ENCODE measurements around the gene GADD45A.

Gene GADD45A

DNA sequence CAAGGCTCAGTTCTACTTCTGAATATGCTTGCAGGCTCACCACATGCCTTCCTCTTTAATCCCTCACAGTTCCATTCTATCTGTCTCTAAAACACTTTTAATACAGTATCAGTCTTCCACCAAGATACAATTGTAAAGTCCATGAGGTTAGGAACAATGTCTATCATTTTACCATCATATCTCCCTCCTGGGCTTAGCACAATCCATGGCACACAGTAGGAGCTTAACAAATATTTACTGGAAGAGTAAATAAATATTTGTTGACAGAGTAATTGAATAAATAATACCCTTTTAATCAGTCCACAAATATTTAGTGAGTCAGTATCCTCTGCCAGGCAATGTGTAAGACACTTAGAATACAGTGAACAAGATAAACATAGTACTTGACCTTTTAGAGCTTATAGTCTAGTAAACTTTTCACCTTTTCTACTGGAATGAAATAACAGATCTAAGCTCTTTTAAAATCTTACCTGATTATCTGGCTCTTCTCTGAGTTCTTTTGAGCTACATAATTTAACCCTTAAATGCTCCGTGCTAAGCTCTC is 12.7 kb upstream of the GADD45A start:
- no peak for DNase-seq

DNA sequence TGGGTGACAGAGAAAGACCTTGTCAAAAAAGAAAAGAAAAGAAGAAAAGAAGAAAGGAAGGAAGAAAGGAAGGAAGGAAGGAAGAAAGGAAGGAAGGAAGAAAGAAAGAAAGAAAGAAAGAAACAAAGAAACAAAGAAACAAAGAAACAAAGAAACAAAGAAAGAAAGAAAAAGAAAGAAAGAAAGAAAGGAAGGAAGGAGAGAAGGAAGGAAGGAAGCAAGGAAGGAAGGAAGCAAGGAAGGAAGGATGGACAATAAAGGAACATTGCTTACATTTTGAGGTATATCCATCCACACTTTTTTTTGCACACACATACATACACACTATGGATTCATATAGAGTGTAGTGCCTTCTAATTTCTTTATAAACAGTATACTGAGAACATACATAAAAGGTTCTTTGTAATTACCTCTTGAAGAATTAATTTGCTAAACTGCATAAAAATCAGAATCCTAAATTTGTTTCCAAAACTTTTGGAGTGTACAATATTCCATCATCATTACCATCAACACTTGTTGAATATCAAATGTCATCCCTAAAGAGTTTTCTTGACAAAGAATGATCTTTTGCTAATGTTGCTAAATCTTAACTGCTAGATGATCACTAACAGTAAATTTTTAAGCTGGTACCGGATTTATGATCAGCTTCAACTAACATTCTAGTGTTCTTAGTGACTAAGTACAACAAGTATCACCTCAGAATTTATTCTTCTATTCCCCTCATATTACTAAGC is 11.4 kb upstream of the GADD45A start:
- no peak for DNase-seq

DNA sequence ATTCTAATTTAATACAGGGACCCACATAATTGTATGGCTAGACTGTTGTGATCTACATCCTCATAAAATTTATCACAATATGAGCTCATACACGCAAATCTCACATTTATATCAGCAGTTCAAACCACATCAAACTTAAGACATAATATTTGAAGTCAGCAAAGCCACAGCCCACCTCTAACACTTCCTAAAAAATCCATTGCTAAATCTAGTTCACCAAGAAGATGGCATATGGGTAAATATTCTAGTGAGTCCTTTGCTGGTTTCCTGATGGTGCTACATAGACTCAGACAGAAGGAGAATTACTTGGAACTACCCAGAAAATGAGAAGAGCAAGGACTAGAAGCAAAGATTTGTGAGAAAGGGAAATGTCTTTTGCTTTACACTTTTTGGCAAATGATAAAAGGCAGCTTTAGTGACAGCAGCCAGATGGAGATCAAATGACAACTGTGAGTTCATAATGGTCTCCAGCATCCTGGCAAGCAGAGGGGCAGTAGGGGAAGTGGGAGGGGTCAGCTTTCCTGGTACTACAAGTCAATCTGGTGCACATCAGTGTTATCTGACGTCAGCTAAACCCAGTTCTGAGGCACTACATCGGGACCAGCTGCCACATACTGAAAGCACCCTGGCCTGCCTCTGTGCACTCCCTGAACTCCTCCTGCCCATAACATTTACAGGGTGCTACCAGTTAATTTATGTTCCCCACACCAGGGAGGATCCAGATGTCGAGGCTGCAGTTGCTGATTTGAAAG is 10.6 kb upstream of the GADD45A start:
- DNase-seq, result peak; percentile 55

DNA sequence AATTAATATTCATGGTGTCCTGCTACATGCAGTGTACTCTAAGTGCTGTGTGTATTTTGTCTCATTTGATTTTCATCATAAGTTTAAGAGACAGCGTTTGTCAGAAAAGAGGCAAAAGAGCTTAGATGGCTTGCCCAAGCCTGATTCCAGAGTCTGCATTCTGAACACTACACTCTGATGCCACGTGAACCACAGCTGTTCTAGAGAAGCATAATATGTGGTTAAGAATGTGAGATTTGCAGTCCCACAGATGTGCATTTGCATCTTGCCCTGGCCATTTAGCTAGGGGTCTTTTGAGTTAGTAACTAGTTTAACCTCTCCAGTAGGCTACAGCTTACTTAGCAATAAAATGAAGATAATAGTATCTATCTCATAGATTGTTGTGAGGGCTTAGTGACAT is 9.2 kb upstream of the GADD45A start:
- no peak for DNase-seq

DNA sequence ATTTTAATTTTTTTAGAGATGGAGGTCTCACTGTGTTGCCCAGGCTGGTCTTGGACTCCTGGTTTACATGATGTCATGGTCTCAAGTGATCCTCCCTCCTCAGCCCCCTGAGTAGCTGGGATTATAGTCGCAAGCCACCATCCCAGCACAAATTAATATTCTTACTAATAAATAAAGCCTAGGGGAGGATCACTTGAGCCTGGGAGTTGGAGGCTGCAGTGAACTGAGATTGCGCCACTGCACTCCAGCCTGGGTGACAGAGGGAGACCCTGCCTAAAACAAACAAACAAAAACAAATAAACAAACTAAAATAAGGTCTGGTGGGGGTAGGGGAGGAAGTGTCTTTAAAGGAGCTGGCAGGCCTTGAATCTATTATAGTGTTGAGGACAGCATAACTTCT is 8.7 kb upstream of the GADD45A start:
- DNase-seq, result no peak

DNA sequence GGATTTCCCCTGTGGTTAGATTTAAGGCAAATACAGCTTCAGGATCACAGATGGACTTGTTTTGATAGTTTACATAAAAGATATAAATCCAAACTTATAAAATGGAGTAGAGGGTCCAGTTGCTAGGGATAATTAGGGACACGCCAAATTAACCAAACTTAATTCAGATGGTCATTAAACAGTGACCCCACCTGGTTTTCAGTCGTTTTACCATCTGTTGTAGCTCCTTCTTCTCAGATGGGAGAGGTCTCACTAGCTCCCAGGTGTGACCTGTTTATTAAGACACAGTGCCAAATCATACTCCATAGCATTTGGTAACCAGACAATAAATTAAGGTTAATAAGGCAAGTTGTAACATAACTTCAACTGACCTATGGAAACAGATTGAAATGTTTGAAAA is 8.1 kb upstream of the GADD45A start:
- no peak for DNase-seq

DNA sequence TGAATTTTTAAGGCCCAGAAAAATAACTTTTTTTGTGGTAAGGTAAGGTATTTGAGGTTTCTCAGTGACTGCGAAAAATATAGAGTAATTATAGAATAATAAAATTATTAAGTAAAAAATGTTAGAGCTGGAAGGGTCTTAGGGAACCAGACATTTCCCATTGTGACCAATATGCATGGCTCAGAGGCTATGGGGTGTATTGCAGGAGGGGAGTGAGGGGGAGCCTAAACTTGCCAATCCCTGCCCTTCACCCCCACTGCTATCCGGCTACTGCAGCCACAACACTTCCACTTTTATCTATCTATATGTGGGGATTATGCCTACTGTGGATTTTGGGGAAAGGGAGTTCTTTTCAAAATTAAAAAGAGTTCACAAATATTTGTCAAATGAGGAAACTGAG is 7.6 kb upstream of the GADD45A start:
- no peak for DNase-seq

DNA sequence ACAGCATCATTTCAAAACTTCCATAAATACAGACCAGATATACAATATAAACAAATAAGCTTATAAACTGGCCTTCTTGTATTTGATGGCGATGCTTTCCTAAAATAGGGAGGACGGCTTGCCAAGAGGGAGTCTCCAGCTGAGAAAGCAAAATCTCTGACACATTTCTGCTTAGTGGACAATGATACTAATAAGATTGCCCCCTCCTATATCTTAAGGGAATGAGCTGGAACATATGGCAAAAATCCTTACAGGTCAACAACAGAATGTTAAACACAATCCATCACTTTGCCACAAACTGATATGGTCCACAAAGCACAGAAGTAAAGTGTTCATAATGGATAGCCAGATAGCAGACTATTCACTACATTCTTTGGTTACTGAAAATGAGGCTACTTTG is 7.1 kb upstream of the GADD45A start:
- no peak for DNase-seq

DNA sequence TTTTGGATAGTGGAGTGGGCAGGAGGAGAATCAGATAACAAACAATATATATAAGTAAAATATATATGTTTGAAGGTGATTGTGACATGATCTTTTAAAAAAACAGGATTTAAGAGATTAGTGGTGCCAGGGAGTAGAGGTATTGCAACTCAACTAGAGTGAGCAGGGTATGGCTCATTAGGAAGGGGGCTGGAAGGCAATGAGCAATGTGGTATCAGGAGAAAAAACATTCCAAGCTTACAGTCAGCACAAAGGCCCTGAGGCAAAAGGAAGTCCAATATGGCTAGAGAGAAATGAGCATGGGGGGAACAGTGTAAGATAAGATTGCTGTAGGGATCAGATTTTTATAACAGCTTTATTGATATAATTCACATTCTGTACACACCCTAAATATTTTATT is 5.3 kb upstream of the GADD45A start:
- no peak for DNase-seq

DNA sequence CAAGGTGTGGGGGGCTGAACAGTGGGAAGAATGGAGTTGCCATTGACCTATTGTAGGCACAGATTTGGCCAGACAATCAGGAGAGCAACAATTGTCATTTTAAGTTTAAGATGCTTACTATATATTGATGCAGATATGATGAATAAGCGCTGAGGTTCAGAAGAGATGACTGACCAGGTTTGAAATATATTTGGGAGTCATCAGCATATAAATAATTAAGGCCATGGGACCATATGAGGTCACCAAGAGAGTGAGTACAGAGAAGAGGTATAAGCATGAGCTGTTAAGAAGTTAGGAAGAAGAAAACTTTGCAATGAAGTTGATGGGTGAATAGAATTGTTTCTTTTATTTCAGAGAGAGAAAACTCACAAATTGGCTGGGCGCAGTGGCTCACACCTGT is 4.5 kb upstream of the GADD45A start:
- DNase-seq, result no peak

DNA sequence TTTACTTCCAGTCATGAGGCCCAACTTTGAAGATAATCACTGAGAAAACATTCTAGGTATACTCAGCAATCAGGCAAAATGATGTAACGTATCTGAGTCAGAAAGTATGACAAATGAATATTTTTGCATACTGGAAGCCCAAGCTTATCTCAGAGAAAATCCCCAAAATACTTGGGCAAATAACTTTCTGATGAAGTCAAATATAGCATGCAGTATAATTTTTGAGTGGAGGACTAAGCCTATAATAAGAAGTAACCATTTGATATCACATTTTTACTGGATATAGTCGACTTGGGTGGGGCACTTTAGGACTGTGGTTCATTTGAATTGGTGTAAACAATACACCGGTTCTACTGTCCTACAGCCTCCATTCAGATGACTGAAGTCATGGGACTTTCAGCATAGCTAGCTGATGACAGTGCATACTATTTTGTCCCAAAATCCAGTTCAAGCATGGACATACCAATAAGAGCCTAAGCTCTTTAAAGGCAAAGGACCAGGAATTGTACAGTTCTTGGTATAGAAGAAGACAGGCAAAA is 2.3 kb upstream of the GADD45A start:
- DNase-seq, result no peak

DNA sequence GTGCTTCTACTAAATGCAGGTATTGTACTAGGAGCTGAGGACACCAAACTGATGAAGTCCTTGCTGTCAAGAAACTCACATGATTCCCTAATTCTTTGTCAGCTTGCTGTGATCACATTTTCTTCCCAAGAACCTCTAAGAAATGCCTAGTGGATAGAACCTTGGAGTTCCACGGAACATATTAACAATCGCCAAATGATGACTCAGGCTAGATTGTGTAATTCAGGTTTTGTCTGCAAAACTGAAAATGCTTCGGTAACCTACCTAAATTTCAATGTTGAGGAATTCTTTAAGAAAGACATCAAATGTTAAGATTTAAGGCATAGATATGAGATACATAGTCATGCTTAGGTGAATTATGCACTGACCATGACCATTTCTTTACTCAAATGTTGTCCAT is 1.7 kb upstream of the GADD45A start:
- DNase-seq, result no peak

DNA sequence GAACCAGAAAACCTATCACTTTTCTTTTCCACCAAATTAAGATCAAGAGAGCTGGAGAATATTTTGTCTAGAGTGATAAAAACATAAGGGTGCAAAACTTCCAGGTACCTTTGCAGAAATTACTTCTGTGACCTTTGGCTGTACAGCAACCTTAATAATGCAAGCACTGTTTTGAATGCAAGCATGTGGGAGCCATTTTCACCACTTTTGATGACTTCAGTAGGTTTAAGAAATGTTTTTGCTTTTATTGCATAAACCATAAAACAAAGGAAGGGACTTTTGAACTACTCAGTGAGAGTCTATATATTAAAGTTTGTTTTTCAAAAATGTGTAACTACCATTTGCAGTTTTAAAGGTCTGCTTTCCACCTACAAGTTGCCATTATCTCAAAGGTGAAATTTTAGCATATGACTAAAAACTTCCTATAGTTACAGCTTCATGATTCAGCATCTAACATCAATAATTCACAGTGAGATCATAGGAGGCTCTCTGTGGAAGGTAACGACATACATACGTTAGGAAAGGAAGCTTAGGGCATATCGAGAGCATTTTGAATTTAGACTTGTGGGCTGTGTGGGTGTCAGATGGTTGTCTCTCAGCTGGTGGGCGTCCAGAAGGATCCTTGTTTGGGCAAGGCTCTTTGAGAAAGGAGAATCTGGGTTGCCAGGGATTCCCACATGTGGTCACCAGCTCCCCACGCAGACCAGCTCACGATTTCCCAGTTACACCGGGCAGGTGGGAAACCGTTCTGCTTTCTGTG is 1.1 kb upstream of the GADD45A start:
- DNase-seq, result no peak

DNA sequence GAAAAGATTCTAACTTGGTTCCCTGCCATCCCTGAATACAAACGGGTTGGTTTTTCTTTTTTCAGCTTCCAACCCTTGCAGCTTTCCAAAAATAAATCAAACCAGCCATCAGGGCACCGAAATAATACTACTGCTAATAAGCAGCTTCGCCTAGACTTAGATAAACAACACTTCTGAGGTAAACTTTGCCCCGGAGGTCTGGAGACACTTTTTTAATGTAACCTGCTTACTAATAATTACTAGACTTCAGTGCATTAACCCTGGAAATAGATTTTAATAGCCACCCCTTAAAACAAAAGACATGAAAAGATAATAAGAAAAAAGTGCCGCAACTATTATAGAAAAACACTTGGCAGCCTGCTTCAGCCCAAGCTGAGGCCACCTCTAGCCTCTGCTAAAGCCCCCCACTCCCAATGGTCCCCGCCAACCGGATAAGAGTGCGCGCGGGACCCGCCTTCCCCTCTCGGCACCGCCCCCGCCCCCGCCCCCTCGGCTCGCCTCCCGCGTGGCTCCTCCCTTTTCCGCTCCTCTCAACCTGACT is 405 bp upstream of the GADD45A start:
- DNase-seq, result no peak

DNA sequence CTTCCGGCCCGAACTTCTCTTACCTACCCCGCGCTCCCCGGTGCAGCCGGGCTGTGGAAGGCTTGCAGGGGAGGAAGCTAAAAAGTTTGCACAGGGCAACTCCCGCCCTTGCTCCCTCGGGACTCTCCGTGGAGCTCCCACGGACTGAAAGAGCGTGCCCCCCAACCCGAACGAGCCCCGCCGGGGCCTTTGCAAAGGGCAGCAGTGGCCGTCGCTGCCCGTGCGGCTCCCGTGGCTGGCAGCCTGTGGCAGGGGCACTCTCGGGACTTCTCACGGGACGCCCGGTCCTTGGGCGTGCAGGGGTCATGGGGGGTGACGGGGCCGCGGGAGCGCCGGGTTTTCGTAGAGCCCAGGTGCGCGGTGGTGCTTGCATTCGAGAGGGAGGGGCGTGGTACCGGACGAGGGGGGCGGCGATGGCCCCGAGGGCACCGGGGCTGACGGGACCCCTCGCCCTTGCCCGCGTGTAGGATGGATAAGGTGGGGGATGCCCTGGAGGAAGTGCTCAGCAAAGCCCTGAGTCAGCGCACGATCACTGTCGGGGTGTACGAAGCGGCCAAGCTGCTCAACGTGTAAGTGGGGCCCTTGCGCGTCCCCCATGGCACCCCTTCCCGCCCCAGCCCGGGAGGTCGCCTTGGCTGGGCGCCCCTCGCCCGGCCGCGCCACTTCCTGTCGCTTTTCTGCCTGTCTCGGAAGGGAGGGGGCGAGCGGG is 711 bp downstream of the GADD45A start:
- peak; percentile 51 for DNase-seq

DNA sequence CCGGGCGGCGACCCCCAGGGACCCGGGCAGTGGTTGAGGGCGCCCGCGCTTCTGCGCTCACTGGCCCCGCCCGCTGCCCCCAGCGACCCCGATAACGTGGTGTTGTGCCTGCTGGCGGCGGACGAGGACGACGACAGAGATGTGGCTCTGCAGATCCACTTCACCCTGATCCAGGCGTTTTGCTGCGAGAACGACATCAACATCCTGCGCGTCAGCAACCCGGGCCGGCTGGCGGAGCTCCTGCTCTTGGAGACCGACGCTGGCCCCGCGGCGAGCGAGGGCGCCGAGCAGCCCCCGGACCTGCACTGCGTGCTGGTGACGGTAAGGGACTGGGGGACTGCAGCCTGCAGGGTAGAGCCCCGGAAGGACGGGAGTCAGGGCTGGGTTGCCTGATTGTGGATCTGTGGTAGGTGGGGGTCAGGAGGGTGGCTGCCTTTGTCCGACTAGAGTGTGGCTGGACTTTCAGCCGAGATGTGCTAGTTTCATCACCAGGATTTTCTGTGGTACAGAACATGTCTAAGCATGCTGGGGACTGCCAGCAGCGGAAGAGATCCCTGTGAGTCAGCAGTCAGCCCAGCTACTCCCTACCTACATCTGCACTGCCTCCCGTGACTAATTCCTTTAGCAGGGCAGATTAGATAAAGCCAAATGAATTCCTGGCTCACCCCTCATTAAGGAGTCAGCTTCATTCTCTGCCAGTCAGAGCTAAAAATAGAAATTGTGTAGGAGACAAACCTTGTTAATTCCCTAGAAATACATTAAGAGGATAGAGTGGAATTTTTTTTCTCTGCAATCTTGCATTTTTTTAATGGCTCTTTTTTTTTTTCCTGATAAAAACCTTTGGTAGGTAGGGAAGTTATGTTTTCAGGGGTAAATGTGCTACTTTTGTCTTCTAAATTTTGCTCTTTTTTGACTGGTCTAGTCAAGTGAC is 1.5 kb downstream of the GADD45A start:
- DNase-seq, result peak; percentile 58

DNA sequence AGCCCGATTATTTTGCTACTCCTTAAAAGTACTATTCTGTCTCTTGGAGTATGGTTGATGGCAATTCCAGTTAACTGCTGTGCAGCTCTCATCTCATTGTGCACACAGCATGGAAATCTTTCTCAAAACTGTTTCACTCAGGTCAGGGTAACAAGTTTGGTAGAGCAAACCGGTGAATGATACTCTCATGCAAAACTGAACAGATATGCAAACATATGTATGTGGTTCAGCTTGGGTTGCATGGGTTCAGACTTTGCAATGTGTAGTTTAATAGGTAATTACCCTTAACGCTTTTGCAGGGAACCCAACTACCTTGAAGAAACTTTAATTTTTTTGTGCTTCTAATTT is 2.2 kb downstream of the GADD45A start:
- DNase-seq, result no peak

DNA sequence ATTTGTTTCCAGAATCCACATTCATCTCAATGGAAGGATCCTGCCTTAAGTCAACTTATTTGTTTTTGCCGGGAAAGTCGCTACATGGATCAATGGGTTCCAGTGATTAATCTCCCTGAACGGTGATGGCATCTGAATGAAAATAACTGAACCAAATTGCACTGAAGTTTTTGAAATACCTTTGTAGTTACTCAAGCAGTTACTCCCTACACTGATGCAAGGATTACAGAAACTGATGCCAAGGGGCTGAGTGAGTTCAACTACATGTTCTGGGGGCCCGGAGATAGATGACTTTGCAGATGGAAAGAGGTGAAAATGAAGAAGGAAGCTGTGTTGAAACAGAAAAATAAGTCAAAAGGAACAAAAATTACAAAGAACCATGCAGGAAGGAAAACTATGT is 2.6 kb downstream of the GADD45A start:
- DNase-seq, result no peak

DNA sequence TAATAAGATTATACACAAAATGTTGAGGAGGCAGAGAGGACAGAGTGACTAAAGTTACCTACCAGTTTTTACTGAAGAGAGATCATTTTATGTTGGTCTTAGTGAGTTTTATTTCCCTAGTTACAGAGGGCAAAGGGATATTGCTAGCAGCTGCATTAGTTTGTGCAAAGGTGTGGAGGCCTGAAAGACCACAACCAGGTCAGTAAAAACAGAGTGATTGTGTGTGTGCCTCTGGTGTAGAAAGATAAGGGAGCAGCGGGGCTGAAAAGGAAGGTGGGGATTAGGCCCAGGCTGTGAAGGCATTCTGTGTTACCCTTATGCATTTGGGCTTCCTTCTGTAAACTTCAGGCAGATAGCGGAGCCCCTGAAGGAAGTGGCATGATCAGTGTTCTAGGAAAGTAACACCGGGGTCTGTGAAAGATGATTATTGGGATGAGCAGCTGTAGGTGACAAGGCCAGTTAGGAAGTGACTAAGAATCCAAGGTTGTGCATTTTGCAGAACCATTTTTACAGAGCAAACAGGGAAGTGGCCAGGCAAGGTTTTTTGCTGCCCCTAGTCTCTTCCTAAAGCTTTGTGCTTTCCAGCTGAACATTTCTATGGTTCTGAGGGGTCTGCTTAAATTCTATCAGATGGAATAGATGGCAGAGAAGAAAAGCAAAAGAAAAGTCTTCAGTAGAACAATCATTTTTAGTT is 3.7 kb downstream of the GADD45A start:
- DNase-seq, result no peak

DNA sequence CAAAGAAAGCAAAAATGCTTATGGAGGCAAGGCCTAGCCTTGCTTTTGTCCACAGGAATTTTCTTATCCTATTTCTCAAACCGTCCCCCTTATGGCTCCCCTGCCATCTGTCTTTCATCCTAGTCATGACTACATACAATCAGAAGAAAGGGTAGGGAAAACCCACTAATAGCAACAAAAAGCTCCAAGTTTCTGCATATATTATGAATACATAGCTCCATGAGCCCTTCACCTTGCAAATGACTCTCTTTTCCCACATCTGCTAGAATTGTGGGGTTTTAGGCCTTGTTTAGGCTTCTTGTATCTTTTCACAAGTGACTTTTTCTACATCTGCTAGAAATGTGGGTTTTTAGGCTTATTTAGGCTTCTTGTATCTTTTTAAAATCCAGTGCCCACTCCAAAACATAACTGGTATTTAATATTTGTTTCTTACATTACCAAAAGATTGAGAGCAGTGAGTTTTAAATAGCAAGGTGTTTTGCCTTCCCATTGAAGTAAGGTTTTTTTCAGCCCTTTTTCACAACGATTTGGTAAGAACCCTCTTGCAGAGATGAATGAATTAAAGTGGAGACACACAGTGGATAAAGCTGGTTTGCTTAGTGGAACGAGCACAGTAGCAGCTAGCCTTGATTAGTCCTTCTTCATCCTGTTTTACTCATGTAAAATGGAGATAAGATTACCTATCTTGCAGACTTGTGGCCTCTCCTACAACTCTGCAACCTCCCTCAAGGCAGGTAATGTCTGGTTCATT is 4.4 kb downstream of the GADD45A start:
- DNase-seq, result no peak

Data from CD4-positive, alpha-beta T cell treated with Interleukin-21 for 1 hour (primary cell).